ENCODE results near the gene RGS2.

DNA sequence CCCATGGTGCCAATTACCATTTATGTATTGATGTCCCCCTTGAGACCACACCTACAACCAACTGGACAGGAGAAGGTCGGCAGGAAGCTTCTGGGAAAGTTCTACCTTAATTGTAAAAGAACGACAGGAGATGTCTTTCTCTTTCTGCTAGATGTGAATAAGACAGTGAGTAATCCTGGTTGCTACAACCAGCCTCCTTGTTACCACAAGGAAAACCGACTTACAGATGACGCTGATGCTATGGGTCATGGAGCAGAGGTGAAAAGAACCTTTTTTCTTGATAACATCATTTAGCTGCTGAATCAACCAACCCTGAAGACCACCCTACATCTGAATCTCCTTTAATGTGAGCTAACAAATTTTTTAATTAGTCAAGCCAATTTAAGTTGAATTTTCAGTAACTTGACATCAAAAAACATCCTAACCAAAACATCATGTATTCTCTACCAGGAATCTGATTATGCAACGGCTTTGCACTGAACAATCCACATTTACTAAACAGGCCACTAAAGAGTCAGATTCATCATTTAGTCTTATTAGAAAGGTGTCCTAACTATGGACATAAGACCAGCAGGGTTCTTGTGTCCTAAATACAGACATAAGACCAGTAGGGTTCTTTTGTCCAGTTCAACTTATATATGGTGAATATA is 23.0 kb downstream of the RGS2 start:
- TF ChIP-seq EZH2 (IDR thresholded peaks at IDR 0.05; ENCODE audit: borderline replicate concordance) (no peak), CTCF (IDR thresholded peaks at IDR 0.05; ENCODE audit: poor library complexity) (no peak), EZH2phosphoT487 (IDR thresholded peaks at IDR 0.05; ENCODE audit: low read depth, severe bottlenecking, unreplicated experiment) (no peak)

Measured in hepatocyte (in vitro differentiated cells).